Activated CD4-positive, alpha-beta T cell treated with anti-CD3 and anti-CD28 coated beads, Interleukin-2, amount 10 ng/mL, durations not matched to agents 7 days and 5 days (primary cell): ENCODE measurements around the gene NR6A1. TPM values are rescaled to one million over a fixed set of nuclear protein-coding genes. Genes with fewer than 3 reads are reported as not detected.

Experiments
- CTCF ChIA-PET: fragments of 350-600 bp; sonication (Branson Sonifier 250); formaldehyde crosslinking; loops from one replicate; lab custom pipeline; 2021; ENCODE audit warnings: antibody characterized with exemption; lab: Charles Lee
- POLR2A ChIA-PET: fragments of 350-600 bp; sonication (Branson Sonifier 250); formaldehyde crosslinking; loops from one replicate; lab custom pipeline; 2021; ENCODE audit warnings: antibody characterized with exemption; lab: Charles Lee
- DNase-seq: peaks from one replicate; pipeline ENCODE4 v3.0.0-alpha.2; 2020
- H3K27ac Mint-ChIP-seq: one replicate; pipeline ENCODE4 v1.8.0; 2021; ENCODE audit warnings: mild to moderate bottlenecking, moderate library complexity, mixed read lengths
- H3K27me3 Mint-ChIP-seq: one replicate; pipeline ENCODE4 v1.8.0; 2021; ENCODE audit warnings: mixed read lengths
- H3K36me3 Mint-ChIP-seq: one replicate; pipeline ENCODE4 v1.8.0; 2021; ENCODE audit warnings: low read depth, mixed read lengths
- H3K4me1 Mint-ChIP-seq: one replicate; pipeline ENCODE4 v1.8.0; 2021; ENCODE audit warnings: mixed read lengths
- H3K4me3 Mint-ChIP-seq: one replicate; pipeline ENCODE4 v1.8.0; 2021; ENCODE audit warnings: mild to moderate bottlenecking, moderate library complexity, mixed read lengths
- H3K9me3 Mint-ChIP-seq: one replicate; pipeline ENCODE4 v1.8.0; 2021; ENCODE audit warnings: mixed read lengths
- total RNA-seq, 2 experiments: library from RNA; stranded (reverse); gene quantifications; one replicate each; pipeline ENCODE4 v1.2.3, GENCODE V29; 2021

The NR6A1 gene
- total RNA-seq, 2 experiments from 2014 or later = 0.10 to 0.19 TPM

DNA sequence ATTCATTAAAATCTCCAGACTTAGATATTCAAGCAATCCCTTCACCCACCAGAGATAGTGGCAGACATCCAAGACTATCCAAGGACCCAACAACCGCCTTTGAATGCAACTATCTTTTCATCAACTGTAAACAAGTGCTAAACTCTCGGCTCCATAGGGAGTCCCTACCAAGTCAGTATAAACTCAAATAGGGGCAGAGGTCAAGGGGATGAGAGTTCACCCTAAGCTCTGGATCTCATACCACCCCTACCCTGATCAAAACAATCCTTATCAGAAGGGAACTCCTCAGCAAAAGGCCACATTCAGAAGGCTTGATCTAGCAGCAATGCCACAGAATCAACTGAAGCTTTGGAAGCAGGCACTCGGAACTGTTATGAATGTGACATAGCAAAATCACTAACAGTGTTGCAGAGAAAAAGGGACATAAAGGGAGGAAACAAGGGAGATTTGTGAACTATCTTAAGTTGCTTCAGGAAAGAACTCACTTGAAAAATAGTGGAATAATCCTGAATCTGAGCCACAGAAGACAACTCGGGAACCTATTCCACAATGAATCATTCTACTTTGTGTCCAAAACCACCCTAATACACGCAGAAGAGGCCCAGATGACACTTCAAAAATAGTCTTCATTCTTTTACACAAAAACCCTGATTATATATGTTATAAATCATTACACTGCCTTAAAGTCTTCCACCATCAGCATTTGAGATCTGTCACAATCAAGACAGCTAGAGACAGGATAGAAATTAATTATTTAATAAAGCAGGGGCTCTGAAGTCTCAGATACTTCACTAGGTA, 49.8 kb downstream of the NR6A1 start:
- Mint-ChIP-seq H3K9me3 (no peaks in the 10 kb centered on the region), H3K4me3 (no peak overlapping the region), H3K36me3 (no peaks in the 10 kb centered on the region), H3K27ac (no peak overlapping the region), H3K4me1 (no peaks in the 10 kb centered on the region), H3K27me3 (peaks cover 15% of the 10 kb centered on the region)
- ChIA-PET POLR2A (no interaction called here), CTCF (no interaction called here)
- no peak for DNase-seq

DNA sequence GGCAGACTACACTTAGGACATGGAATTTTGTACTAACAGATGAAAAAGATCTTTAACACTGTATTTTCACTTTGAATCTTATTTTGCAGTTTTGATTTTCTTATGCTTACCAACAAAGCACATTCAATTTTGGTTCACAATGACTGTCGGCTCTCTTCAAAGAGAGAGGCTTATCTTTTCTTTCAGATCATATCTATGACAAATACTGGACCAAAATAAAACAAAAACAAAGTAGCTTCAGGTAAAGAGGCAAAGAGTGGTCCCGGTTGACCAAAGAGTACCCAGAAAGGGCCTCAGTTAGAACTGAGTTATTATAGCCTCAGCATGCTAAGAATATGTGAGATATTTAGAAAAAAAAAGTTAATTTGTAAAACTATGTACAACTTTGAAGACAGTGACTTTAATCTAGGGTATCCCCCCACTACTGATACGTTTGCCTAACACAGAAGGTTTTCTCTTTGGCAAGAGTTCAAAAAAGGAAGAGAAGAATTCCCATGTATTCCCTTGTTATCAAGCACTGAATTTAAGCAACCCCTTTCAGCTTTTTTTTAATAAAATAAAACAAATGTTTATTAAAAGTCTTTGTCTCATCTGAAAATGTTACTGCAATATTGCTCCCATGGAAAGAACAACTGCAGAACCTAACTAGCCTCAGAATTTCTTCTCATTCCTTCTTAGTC, 50.5 kb downstream of the NR6A1 start:
- Mint-ChIP-seq H3K4me1 (no peaks in the 10 kb centered on the region), H3K27ac (no peak overlapping the region), H3K4me3 (no peak overlapping the region), H3K9me3 (no peaks in the 10 kb centered on the region), H3K27me3 (peaks cover 15% of the 10 kb centered on the region), H3K36me3 (no peaks in the 10 kb centered on the region)
- no peak for DNase-seq
- ChIA-PET CTCF (no interaction called here), POLR2A (no interaction called here)

DNA sequence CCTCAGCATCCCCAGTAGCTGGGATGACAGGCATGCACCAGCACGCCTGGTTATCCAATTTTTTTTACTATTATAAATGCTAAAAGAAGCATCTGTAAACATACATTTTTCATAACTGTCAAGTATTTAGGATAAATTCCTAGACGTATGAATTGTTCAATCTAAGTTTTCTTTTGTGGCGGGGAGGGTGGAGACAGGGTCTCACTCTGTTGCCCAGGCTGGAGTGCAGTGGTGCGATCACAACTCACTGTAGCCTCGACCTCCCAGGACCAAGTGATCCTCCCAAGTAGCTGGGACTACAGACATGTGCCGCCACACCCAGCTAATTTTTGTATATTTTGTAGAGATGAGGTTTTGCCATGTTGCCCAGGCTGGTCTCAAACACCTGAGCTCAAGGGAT, 52.2 kb downstream of the NR6A1 start:
- no peaks in the 10 kb centered on the region for H3K4me1 Mint-ChIP-seq
- no peak overlapping the region for H3K27ac Mint-ChIP-seq
- no peak overlapping the region for H3K4me3 Mint-ChIP-seq
- H3K36me3 Mint-ChIP-seq = no peaks in the 10 kb centered on the region
- H3K9me3 Mint-ChIP-seq = no peaks in the 10 kb centered on the region
- POLR2A ChIA-PET = no interaction called here
- peaks cover 18% of the 10 kb centered on the region for H3K27me3 Mint-ChIP-seq
- DNase-seq = no peak
- CTCF ChIA-PET = interaction anchor here (1.4 kb wide), 1 partner anchor 107 kb away, joined by 4 read pairs; no protein-coding TSS in a partner anchor

DNA sequence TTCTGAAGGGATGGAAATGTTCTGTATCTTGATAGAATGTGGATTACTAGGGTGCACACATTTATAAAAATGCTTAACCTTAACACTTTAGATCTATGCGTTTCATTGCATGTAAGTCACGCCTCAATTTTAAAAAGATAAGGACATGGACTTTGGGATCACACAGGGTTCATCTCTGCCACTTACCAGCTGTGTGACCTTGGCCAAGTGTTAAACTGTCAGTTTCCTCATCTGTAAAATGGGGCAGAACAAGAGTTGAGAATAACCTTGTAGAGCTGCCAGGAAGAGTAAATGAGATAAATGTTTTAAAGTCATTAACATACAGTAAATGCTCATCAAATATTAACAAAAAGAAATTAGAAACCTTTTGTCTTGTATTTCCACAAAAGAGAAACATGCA, 53.5 kb downstream of the NR6A1 start:
- Mint-ChIP-seq H3K9me3 (no peaks in the 10 kb centered on the region), H3K27me3 (peaks cover 26% of the 10 kb centered on the region), H3K4me3 (no peak overlapping the region), H3K36me3 (no peaks in the 10 kb centered on the region), H3K4me1 (no peaks in the 10 kb centered on the region), H3K27ac (no peak overlapping the region)
- POLR2A ChIA-PET = no interaction called here
- no peak for DNase-seq
- CTCF ChIA-PET = no interaction called here

DNA sequence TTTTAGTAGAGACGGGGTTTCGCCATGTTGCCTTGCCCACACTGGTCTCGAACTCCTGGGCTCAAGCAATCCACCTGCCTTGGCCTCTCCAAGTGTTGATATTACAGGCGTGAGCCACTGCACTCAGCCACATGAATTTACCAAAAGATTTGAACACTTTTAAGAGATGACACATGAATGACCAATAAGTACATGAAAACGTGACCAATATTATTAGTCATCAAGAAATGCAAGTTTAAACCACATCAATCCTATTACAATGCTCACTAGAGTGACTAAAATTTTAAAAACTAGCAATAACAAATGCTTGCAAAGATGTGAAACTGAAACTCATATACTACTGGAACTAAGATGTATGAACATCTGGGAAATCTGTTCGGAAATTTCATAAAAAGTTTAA, 54.3 kb downstream of the NR6A1 start:
- Mint-ChIP-seq H3K27ac (no peak overlapping the region), H3K4me3 (no peak overlapping the region), H3K4me1 (peaks cover 3% of the 10 kb centered on the region), H3K36me3 (no peaks in the 10 kb centered on the region), H3K27me3 (peaks cover 25% of the 10 kb centered on the region), H3K9me3 (no peaks in the 10 kb centered on the region)
- DNase-seq = no peak
- ChIA-PET CTCF (no interaction called here), POLR2A (no interaction called here)

DNA sequence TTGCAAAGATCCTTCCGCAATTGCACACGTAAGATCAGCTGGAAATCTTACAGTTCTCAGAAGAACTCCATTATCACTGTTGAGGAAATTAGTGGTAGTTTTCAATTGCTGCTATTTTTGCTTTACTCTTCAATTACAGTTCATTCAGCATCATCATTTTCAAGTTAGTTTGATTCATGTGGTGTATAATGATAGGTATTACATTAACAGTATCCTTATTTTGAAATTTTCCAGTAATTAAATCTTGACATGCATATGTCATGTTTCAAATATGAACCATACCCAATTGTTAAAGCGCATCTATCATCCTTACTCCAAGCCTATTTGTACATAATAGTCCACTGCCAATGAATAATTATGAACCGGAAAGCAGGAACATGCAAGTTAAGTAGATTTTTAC, 60.3 kb downstream of the NR6A1 start:
- Mint-ChIP-seq H3K36me3 (no peaks in the 10 kb centered on the region), H3K4me3 (no peak overlapping the region), H3K4me1 (peaks cover 3% of the 10 kb centered on the region), H3K27ac (no peak overlapping the region), H3K27me3 (peaks cover 27% of the 10 kb centered on the region), H3K9me3 (no peaks in the 10 kb centered on the region)
- ChIA-PET POLR2A (no interaction called here), CTCF (interaction anchor here (0.7 to 2.8 kb wide), 4 partner anchors 94 to 114 kb away, joined by 3 to 18 read pairs (median 4); no protein-coding TSS in a partner anchor)
- DNase-seq = no peak

DNA sequence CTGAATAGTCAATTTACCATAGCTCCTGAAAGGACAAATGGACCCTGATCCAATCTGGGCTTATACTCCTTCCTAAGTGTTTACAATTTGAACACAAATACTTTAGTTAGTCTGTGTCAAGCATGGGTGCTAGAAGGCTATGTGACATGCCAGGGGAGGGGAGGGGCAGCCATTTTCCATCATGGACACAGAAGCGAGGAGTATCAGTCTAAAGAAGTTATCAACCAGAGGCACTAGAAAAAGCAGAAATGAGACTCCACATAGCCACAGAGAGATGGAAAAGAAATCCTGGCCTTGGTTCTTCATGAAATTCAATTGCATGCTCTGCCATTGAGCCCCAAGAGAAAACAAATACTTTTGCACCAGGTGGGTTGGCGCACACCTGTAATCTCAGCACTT, 61.8 kb downstream of the NR6A1 start:
- Mint-ChIP-seq H3K36me3 (no peaks in the 10 kb centered on the region), H3K4me3 (no peak overlapping the region), H3K9me3 (no peaks in the 10 kb centered on the region), H3K27me3 (peaks cover 27% of the 10 kb centered on the region), H3K4me1 (peaks cover 3% of the 10 kb centered on the region), H3K27ac (no peak overlapping the region)
- CTCF ChIA-PET = interaction anchor here (0.7 to 1.2 kb wide), 2 partner anchors 23 to 157 kb away, joined by 3 read pairs; no protein-coding TSS in a partner anchor
- POLR2A ChIA-PET = no interaction called here
- DNase-seq = no peak

DNA sequence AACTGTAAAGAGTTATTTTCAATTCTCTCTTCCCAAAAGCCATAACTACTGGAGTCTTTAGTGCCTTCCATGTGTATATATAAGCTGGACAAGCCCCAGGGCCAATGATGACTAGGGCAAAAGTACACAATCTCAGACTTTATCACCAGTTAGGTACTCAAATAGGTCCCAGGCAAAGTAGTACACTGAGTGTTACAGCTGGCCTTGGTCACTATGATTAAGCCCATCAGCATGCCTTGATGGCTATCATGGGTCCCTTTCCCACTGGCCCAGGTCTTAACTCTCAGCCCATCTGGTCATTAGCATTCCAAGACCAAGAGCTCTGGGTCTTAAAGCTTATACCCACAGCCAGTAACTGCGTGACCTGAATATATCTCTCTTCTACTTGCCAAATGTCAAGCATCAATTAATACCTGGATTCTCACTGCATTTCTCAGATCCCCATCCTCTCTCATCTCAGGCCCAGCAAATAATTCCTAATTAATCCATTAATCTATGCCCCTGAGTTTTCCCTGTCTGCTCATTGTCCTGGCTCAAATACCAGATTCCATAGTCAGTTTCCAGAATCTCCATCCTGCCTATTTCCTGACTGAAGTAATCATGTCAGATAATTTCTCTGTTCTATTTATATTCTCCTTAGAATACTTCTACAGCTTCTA, 62.3 kb downstream of the NR6A1 start:
- CTCF ChIA-PET = interaction anchor here (0.7 to 1.2 kb wide), 2 partner anchors 23 to 157 kb away, joined by 3 read pairs; no protein-coding TSS in a partner anchor
- peaks cover 3% of the 10 kb centered on the region for H3K4me1 Mint-ChIP-seq
- POLR2A ChIA-PET = no interaction called here
- H3K27me3 Mint-ChIP-seq = peaks cover 24% of the 10 kb centered on the region
- H3K4me3 Mint-ChIP-seq = no peak overlapping the region
- H3K9me3 Mint-ChIP-seq = no peaks in the 10 kb centered on the region
- no peak for DNase-seq
- no peak overlapping the region for H3K27ac Mint-ChIP-seq
- H3K36me3 Mint-ChIP-seq = no peaks in the 10 kb centered on the region

DNA sequence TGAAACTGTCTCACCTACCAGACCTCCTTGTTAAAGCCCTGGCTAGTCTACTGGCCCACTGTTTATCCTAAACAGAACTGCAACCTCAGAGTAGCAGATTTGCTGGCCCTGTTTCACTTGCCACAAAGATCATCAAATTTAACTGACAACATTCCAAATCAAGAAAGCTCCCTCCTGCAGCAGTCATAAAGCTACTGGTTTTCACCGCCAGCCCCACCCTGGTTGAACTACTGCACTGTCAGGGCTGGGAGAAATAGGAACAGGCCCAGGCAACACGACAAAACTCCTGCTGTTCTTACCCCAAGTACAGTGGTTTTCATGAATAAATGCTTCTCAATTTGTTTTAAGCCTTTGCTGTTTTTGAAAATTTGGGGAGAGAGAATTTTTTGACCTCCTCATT, 63.0 kb downstream of the NR6A1 start:
- H3K4me3 Mint-ChIP-seq = no peak overlapping the region
- DNase-seq = no peak
- H3K9me3 Mint-ChIP-seq = no peaks in the 10 kb centered on the region
- no peak overlapping the region for H3K27ac Mint-ChIP-seq
- ChIA-PET POLR2A (no interaction called here), CTCF (no interaction called here)
- peaks cover 3% of the 10 kb centered on the region for H3K4me1 Mint-ChIP-seq
- no peaks in the 10 kb centered on the region for H3K36me3 Mint-ChIP-seq
- peaks cover 18% of the 10 kb centered on the region for H3K27me3 Mint-ChIP-seq

DNA sequence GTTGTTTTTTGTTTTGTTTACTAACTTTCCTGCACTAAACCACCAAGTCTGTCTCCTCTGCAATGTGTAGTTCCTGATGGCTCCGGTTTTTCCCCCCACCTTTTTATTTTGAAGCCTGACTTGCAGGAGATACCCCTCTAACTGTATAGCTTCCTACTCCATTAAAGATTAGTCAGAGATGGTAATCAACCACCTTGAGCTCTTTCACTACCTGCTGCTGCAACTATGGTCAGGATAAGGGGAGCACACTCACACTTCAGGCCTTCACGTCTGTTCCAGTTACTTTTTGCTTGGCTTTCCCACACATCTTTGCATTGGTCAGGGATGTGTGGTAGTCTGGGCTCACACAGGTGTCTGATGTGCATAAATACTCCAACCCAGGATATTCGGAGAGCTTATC, 63.4 kb downstream of the NR6A1 start:
- H3K27ac Mint-ChIP-seq = no peak overlapping the region
- peaks cover 3% of the 10 kb centered on the region for H3K4me1 Mint-ChIP-seq
- DNase-seq = no peak
- no peaks in the 10 kb centered on the region for H3K9me3 Mint-ChIP-seq
- no peak overlapping the region for H3K4me3 Mint-ChIP-seq
- H3K36me3 Mint-ChIP-seq = no peaks in the 10 kb centered on the region
- POLR2A ChIA-PET = no interaction called here
- H3K27me3 Mint-ChIP-seq = peaks cover 15% of the 10 kb centered on the region
- CTCF ChIA-PET = no interaction called here

DNA sequence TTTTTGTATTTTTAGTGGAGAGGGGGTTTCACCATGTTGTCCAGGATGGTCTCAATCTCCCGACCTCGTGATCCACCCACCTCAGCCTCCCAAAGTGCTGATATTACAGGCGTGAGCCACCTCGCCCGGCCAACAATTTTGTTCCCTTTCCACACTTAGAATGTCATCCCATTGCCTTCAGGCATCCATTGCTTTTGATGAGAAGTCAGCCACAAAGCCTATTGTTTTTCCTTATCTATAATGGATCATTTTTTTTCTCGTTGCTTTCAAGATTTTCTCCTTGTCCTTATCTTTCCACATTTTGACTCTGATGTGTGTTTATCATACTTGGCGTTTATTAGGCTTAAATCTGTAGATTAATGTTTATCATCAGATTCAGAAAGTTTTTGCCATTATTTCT, 64.4 kb downstream of the NR6A1 start:
- no peak overlapping the region for H3K4me3 Mint-ChIP-seq
- CTCF ChIA-PET = no interaction called here

DNA sequence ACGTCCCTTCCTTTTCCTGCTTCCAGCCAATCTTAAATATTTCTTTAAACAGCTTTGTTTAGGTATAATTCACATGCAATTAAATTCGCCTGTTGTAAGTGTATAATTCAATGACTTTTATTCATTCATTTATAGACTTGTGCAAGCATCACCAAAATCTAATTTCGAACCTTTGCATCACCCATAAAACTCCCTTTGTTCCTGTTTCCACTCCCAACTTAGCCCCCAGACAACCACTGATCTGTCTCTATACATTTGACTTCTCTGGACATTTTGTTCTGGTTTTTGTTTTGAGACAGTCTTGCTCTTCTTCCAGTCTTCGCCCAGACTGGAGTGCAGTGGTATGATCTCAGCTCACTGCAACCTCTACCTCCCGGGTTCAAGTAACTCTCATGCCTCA, 71.5 kb downstream of the NR6A1 start:
- ChIA-PET POLR2A (no interaction called here), CTCF (interaction anchor here (1.0 kb wide), 1 partner anchor 17 kb away, joined by 3 read pairs; no protein-coding TSS in a partner anchor)
- DNase-seq = no peak
- H3K36me3 Mint-ChIP-seq = no peaks in the 10 kb centered on the region
- no peaks in the 10 kb centered on the region for H3K27me3 Mint-ChIP-seq
- H3K27ac Mint-ChIP-seq = no peak overlapping the region
- H3K4me1 Mint-ChIP-seq = no peaks in the 10 kb centered on the region
- H3K4me3 Mint-ChIP-seq = no peak overlapping the region
- no peaks in the 10 kb centered on the region for H3K9me3 Mint-ChIP-seq

More for the DNA sequence above, 64.4 kb downstream of the NR6A1 start:
- no peak for DNase-seq
- Mint-ChIP-seq H3K9me3 (no peaks in the 10 kb centered on the region), H3K27ac (no peak overlapping the region), H3K27me3 (peaks cover 12% of the 10 kb centered on the region), H3K4me1 (no peaks in the 10 kb centered on the region), H3K36me3 (no peaks in the 10 kb centered on the region)
- POLR2A ChIA-PET = no interaction called here

DNA sequence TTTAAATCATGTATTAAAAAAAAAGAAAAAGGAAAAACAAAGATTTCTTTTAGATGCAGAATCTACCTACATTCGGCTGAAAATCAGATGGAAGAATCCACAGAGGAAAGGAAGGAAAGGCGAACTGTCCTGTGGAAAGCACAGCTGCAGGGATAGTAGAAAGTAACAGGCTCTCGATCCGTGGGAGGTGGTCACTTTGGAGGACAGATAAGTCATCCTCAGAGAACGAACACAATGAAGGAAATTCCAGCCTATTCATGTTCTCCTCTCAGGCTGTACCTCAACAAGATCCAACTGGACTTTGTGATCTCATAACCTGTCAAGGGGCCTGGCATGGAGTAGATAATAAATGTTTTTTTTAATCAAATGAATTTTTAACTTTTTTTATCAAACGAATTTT, 72.8 kb downstream of the NR6A1 start:
- no peak overlapping the region for H3K4me3 Mint-ChIP-seq
- CTCF ChIA-PET = no interaction called here
- DNase-seq = no peak

More for the DNA sequence above, 72.8 kb downstream of the NR6A1 start:
- Mint-ChIP-seq H3K27ac (no peak overlapping the region), H3K9me3 (no peaks in the 10 kb centered on the region), H3K36me3 (no peaks in the 10 kb centered on the region), H3K4me1 (no peaks in the 10 kb centered on the region), H3K27me3 (no peaks in the 10 kb centered on the region)
- POLR2A ChIA-PET = no interaction called here
